HUES48 (cell line): Measurements from ENCODE around the gene UROS.

ENCODE experiments used
- H3K27ac ChIP-seq: one replicate; pipeline ENCODE4 v1.7.0; 2013; ENCODE audit warnings: low read depth, low read length, inconsistent platforms
- H3K27me3 ChIP-seq: 2 replicates; pipeline ENCODE4 v1.6.1; 2013; ENCODE audit warnings: mild to moderate bottlenecking, low read length; ENCODE audit not compliant: control insufficient read depth, insufficient read depth
- H3K36me3 ChIP-seq: 2 replicates; pipeline ENCODE4 v1.6.1; 2013; ENCODE audit warnings: low read length; ENCODE audit not compliant: control insufficient read depth, insufficient read depth
- H3K4me1 ChIP-seq: 2 replicates; pipeline ENCODE4 v1.6.1; 2013; ENCODE audit warnings: mild to moderate bottlenecking, low read length; ENCODE audit not compliant: control insufficient read depth, insufficient read depth
- H3K4me3 ChIP-seq: 2 replicates; pipeline ENCODE4 v1.5.1; 2013; ENCODE audit warnings: mild to moderate bottlenecking, low read depth, low read length
- H3K9ac ChIP-seq: 2 replicates; pipeline ENCODE4 v1.6.1; 2013; ENCODE audit warnings: mild to moderate bottlenecking, low read depth, low read length, moderate library complexity
- H3K9me3 ChIP-seq: 2 replicates; pipeline ENCODE4 v1.6.1; 2013; ENCODE audit warnings: low read length; ENCODE audit not compliant: control insufficient read depth, insufficient read depth

Gene UROS

GRCh38 chr10:125848857-125849256 is 25.8 kb upstream of the UROS start:
- Histone ChIP-seq H3K9ac (no peak overlapping the region), H3K9me3 (no peaks in the 10 kb centered on the region), H3K36me3 (peaks cover 30% of the 10 kb centered on the region)

GRCh38 chr10:125848371-125848770 is 25.3 kb upstream of the UROS start:
- H3K36me3 ChIP-seq, result peaks cover 30% of the 10 kb centered on the region

More at GRCh38 chr10:125848857-125849256, 25.8 kb upstream of the UROS start:
- Histone ChIP-seq H3K27ac (no peak overlapping the region), H3K4me3 (no peak overlapping the region), H3K27me3 (no peaks in the 10 kb centered on the region), H3K4me1 (no peaks in the 10 kb centered on the region)

GRCh38 chr10:125846894-125847293 is 23.8 kb upstream of the UROS start:
- no peak overlapping the region for H3K27ac ChIP-seq
- no peak overlapping the region for H3K9ac ChIP-seq
- no peak overlapping the region for H3K4me3 ChIP-seq
- no peaks in the 10 kb centered on the region for H3K4me1 ChIP-seq
- H3K36me3 ChIP-seq, result peaks cover 31% of the 10 kb centered on the region
- no peaks in the 10 kb centered on the region for H3K27me3 ChIP-seq
- H3K9me3 ChIP-seq, result no peaks in the 10 kb centered on the region

More at GRCh38 chr10:125848371-125848770, 25.3 kb upstream of the UROS start:
- no peaks in the 10 kb centered on the region for H3K9me3 ChIP-seq
- no peak overlapping the region for H3K27ac ChIP-seq
- no peaks in the 10 kb centered on the region for H3K4me1 ChIP-seq
- H3K27me3 ChIP-seq, result no peaks in the 10 kb centered on the region
- H3K4me3 ChIP-seq, result no peak overlapping the region
- H3K9ac ChIP-seq, result no peak overlapping the region

- no peaks in the 10 kb centered on the region for H3K4me1 ChIP-seq
- H3K9ac ChIP-seq, result no peak overlapping the region
- H3K9me3 ChIP-seq, result no peaks in the 10 kb centered on the region
- no peak overlapping the region for H3K4me3 ChIP-seq
- H3K36me3 ChIP-seq, result peaks cover 34% of the 10 kb centered on the region
- H3K27ac ChIP-seq, result no peak overlapping the region
- no peaks in the 10 kb centered on the region for H3K27me3 ChIP-seq
Measured at GRCh38 chr10:125845617-125846016, 22.6 kb upstream of the UROS start.

GRCh38 chr10:125844751-125845221 is 21.7 kb upstream of the UROS start:
- Histone ChIP-seq H3K9ac (no peak overlapping the region), H3K27me3 (no peaks in the 10 kb centered on the region), H3K4me1 (no peaks in the 10 kb centered on the region), H3K9me3 (no peaks in the 10 kb centered on the region), H3K4me3 (no peak overlapping the region), H3K36me3 (peaks cover 42% of the 10 kb centered on the region), H3K27ac (no peak overlapping the region)

- Histone ChIP-seq H3K27ac (no peak overlapping the region), H3K4me1 (no peaks in the 10 kb centered on the region), H3K27me3 (no peaks in the 10 kb centered on the region), H3K9ac (no peak overlapping the region), H3K36me3 (peaks cover 49% of the 10 kb centered on the region), H3K4me3 (no peak overlapping the region), H3K9me3 (no peaks in the 10 kb centered on the region)
Measured at GRCh38 chr10:125843603-125844329, 20.7 kb upstream of the UROS start.

GRCh38 chr10:125840955-125841354 is 17.9 kb upstream of the UROS start:
- no peak overlapping the region for H3K9ac ChIP-seq
- H3K27ac ChIP-seq, result no peak overlapping the region
- H3K27me3 ChIP-seq, result no peaks in the 10 kb centered on the region
- no peak overlapping the region for H3K4me3 ChIP-seq
- H3K4me1 ChIP-seq, result no peaks in the 10 kb centered on the region
- no peaks in the 10 kb centered on the region for H3K9me3 ChIP-seq
- peaks cover 67% of the 10 kb centered on the region for H3K36me3 ChIP-seq

DNA sequence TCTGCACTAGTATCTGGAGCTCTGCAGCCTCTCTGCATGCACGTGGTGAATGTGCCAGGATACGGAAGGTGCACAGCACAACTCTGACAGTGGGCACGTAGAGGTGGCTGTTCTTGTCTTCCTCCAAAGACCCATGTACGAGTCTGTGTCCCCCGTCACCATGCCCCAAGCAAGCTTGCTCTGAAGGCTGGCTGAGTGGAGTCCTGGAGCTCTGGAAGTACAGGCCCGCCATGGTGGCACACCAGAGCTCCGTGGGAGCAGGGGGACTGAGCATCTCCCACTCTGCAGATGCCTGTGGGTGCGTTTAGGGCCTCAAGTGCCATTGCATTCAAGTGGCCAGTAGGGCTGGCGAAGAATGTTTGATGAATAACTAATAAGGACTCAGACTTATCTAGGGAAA is 17.3 kb upstream of the UROS start:
- Histone ChIP-seq H3K4me3 (no peak overlapping the region), H3K27ac (no peak overlapping the region), H3K4me1 (no peaks in the 10 kb centered on the region), H3K36me3 (peaks cover 72% of the 10 kb centered on the region), H3K9ac (no peak overlapping the region), H3K27me3 (no peaks in the 10 kb centered on the region), H3K9me3 (no peaks in the 10 kb centered on the region)

- H3K27ac ChIP-seq, result no peak overlapping the region
Measured at GRCh38 chr10:125838802-125839575, 15.9 kb upstream of the UROS start.

DNA sequence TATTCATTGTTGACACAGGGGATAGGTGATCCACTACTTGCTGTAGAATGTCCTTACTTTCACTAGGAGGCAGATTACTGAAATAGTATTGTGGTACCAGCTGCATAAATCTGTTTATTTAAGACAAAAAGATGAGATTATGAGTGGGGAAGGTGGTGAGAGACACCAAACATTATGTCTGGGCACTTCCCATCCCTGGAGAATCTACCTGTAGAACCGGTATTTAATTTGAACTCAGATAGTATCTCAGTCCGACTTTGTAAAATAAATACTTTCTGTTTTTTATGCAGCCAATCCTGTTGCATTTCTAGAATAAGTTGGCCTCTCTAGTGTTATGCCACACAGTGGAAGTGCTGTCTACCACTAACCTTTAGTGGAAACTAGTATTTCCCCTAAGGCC is 13.7 kb upstream of the UROS start:
- no peak overlapping the region for H3K9ac ChIP-seq
- H3K27ac ChIP-seq, result no peak overlapping the region
- no peaks in the 10 kb centered on the region for H3K4me1 ChIP-seq
- H3K36me3 ChIP-seq, result peaks cover 94% of the 10 kb centered on the region
- no peaks in the 10 kb centered on the region for H3K27me3 ChIP-seq
- no peak overlapping the region for H3K4me3 ChIP-seq
- H3K9me3 ChIP-seq, result no peaks in the 10 kb centered on the region

More at GRCh38 chr10:125838802-125839575, 15.9 kb upstream of the UROS start:
- no peaks in the 10 kb centered on the region for H3K9me3 ChIP-seq
- H3K4me1 ChIP-seq, result no peaks in the 10 kb centered on the region
- H3K4me3 ChIP-seq, result no peak overlapping the region
- no peaks in the 10 kb centered on the region for H3K27me3 ChIP-seq
- H3K9ac ChIP-seq, result no peak overlapping the region
- H3K36me3 ChIP-seq, result peaks cover 81% of the 10 kb centered on the region

- Histone ChIP-seq H3K9ac (no peak overlapping the region), H3K36me3 (peaks cover 84% of the 10 kb centered on the region), H3K27me3 (no peaks in the 10 kb centered on the region), H3K4me1 (peaks cover 6% of the 10 kb centered on the region; the same call in 1 of the 2 replicates), H3K27ac (no peak overlapping the region), H3K9me3 (no peaks in the 10 kb centered on the region), H3K4me3 (no peak overlapping the region)
Measured at GRCh38 chr10:125828311-125828710, 5.3 kb upstream of the UROS start.
